ENCODE measurements around the gene CMTM3. TPM values are rescaled to one million over a fixed set of nuclear protein-coding genes. Genes with fewer than 3 reads are reported as not detected.

The CMTM3 gene
- total RNA-seq, 1 donor from 2014 or later, result 104 TPM

DNA sequence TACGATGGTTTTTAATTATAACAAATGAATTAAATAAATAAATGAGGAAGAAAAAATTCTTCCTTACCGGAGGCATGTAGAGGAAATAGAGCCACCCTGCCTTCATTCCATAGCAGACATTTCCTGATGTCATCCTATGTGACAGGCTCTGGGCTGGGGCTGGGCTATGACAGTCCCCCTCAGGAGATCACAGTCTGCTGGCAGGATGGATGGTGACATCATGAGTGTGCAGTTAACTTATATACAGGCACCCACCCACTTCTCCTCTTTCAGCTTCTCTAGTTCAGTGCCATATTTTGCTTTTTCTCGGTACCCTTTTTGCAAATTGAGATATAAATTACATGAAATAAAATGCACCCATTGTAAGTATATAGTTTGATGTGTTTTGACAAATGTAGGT lies 6.4 kb upstream of the CMTM3 start:
- Mint-ChIP-seq H3K27me3 (ENCODE audit: unreplicated experiment) (peaks cover 5% of the 10 kb centered on the region), H3K4me1 (ENCODE audit: unreplicated experiment) (peaks cover 3% of the 10 kb centered on the region), H3K27ac (ENCODE audit: unreplicated experiment) (no peak overlapping the region), H3K36me3 (ENCODE audit: unreplicated experiment) (no peaks in the 10 kb centered on the region), H3K9me3 (ENCODE audit: unreplicated experiment) (no peaks in the 10 kb centered on the region), H3K4me3 (ENCODE audit: unreplicated experiment) (no peak overlapping the region)
- no peak for TF ChIP-seq CTCF (IDR thresholded peaks at IDR 0.05)
- no peak for DNase-seq (ENCODE audit: extremely low spot score, unreplicated experiment)

GRCh38 chr16:66599726-66600125 lies 4.8 kb upstream of the CMTM3 start:
- H3K4me3 Mint-ChIP-seq (ENCODE audit: unreplicated experiment), result no peak overlapping the region
- no peak for DNase-seq (ENCODE audit: extremely low spot score, unreplicated experiment)
- H3K9me3 Mint-ChIP-seq (ENCODE audit: unreplicated experiment), result no peaks in the 10 kb centered on the region
- peaks cover 5% of the 10 kb centered on the region for H3K27me3 Mint-ChIP-seq (ENCODE audit: unreplicated experiment)
- H3K36me3 Mint-ChIP-seq (ENCODE audit: unreplicated experiment), result no peaks in the 10 kb centered on the region
- H3K4me1 Mint-ChIP-seq (ENCODE audit: unreplicated experiment), result peaks cover 11% of the 10 kb centered on the region
- TF ChIP-seq CTCF (IDR thresholded peaks at IDR 0.05), result no peak
- no peak overlapping the region for H3K27ac Mint-ChIP-seq (ENCODE audit: unreplicated experiment)

DNA sequence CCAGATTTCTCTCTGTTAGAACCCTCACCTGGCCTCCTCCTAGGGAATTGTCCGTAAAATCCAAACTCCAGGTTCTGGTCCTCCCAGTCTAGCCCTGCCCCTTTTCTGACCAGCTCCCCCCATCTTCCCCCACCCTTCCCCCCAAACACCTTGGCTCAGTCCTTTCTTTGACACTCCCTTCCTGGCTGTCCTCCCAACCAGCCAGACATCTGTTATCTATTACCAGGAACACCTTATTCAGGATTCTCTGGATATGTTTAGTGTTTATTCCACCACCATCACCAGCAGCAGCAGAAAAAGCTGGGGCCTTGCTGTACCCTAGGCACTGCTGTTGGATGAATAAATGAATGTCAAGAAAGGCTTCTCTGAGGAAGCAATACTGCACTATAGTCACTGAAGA lies 4.0 kb upstream of the CMTM3 start:
- Mint-ChIP-seq H3K9me3 (ENCODE audit: unreplicated experiment) (no peaks in the 10 kb centered on the region), H3K27ac (ENCODE audit: unreplicated experiment) (no peak overlapping the region), H3K4me1 (ENCODE audit: unreplicated experiment) (peaks cover 11% of the 10 kb centered on the region), H3K36me3 (ENCODE audit: unreplicated experiment) (no peaks in the 10 kb centered on the region), H3K4me3 (ENCODE audit: unreplicated experiment) (no peak overlapping the region), H3K27me3 (ENCODE audit: unreplicated experiment) (peaks cover 5% of the 10 kb centered on the region)
- DNase-seq (ENCODE audit: extremely low spot score, unreplicated experiment), result no peak
- no peak for TF ChIP-seq CTCF (IDR thresholded peaks at IDR 0.05)

- H3K27me3 Mint-ChIP-seq (ENCODE audit: unreplicated experiment), result peaks cover 5% of the 10 kb centered on the region
- H3K4me1 Mint-ChIP-seq (ENCODE audit: unreplicated experiment), result peaks cover 17% of the 10 kb centered on the region
- H3K9me3 Mint-ChIP-seq (ENCODE audit: unreplicated experiment), result no peaks in the 10 kb centered on the region
- no peak overlapping the region for H3K27ac Mint-ChIP-seq (ENCODE audit: unreplicated experiment)
- no peak for TF ChIP-seq CTCF (IDR thresholded peaks at IDR 0.05)
- no peak for DNase-seq (ENCODE audit: extremely low spot score, unreplicated experiment)
- no peaks in the 10 kb centered on the region for H3K36me3 Mint-ChIP-seq (ENCODE audit: unreplicated experiment)
- no peak overlapping the region for H3K4me3 Mint-ChIP-seq (ENCODE audit: unreplicated experiment)
Measured at GRCh38 chr16:66601471-66601870, 3.0 kb upstream of the CMTM3 start.

- Mint-ChIP-seq H3K27ac (ENCODE audit: unreplicated experiment) (peak overlapping the region; percentile 94), H3K4me3 (ENCODE audit: unreplicated experiment) (peak overlapping the region; percentile 93), H3K4me1 (ENCODE audit: unreplicated experiment) (peaks cover 36% of the 10 kb centered on the region), H3K36me3 (ENCODE audit: unreplicated experiment) (no peaks in the 10 kb centered on the region), H3K27me3 (ENCODE audit: unreplicated experiment) (no peaks in the 10 kb centered on the region), H3K9me3 (ENCODE audit: unreplicated experiment) (no peaks in the 10 kb centered on the region)
- no peak for TF ChIP-seq CTCF (IDR thresholded peaks at IDR 0.05)
- peak; percentile 89 for DNase-seq (ENCODE audit: extremely low spot score, unreplicated experiment)
Measured at GRCh38 chr16:66603537-66604375, 748 bp upstream of the CMTM3 start.
